DOHH2 (cell line): ENCODE data around the gene DOK6.

Experiments
- CTCF ChIP-seq: fragments of 200-600 bp; sonication (generic); IDR thresholded peaks from one replicate; pipeline ENCODE4 v1.5.1; 2014; ENCODE audit warnings: antibody characterized with exemption, mild to moderate bottlenecking, low read depth, low read length; ENCODE audit not compliant: poor library complexity, severe bottlenecking
- EZH2phosphoT487 ChIP-seq: fragments of 200-600 bp; sonication (generic); IDR thresholded peaks from 2 replicates; pipeline ENCODE4 v1.6.1; 2017; ENCODE audit warnings: borderline replicate concordance, mild to moderate bottlenecking, antibody characterized with exemption, low read length, moderate library complexity, mixed read lengths

- TF ChIP-seq CTCF, result no peak
- no peak for TF ChIP-seq EZH2phosphoT487
Measured at GRCh38 chr18:69400976-69401225, 213 bp downstream of the DOK6 start.
